Mesenchymal stem cell (in vitro differentiated cells and primary cell): Measurements from ENCODE around the gene REPS1.

Experiments used
- DNase-seq: peaks from one replicate; pipeline ENCODE4 v3.0.0-alpha.2; 2013
- H2AFZ ChIP-seq: one replicate; pipeline ENCODE4 v1.6.1; 2013; ENCODE audit warnings: low read depth, mild to moderate bottlenecking, control low read depth, inconsistent platforms, low read length, moderate library complexity
- H2AK5ac ChIP-seq: 2 replicates; pipeline ENCODE4 v1.6.1; 2013; ENCODE audit warnings: low read length, moderate library complexity, mild to moderate bottlenecking, inconsistent platforms; ENCODE audit not compliant: severe bottlenecking
- H2BK120ac ChIP-seq: one replicate; pipeline ENCODE4 v1.6.1; 2013; ENCODE audit warnings: low read depth, mild to moderate bottlenecking, inconsistent platforms, low read length, moderate library complexity
- H2BK12ac ChIP-seq, 2 experiments: one replicate each; pipeline ENCODE4 v1.6.1; 2013; ENCODE audit warnings: inconsistent platforms in 2 of 2, low read length in 2 of 2, mild to moderate bottlenecking in 2 of 2, moderate library complexity in 2 of 2, control low read depth in 1 of 2
- H2BK15ac ChIP-seq: one replicate; pipeline ENCODE4 v1.6.1; 2013; ENCODE audit warnings: mild to moderate bottlenecking, low read depth, inconsistent platforms; ENCODE audit not compliant: poor library complexity, severe bottlenecking
- H2BK5ac ChIP-seq: 2 replicates; pipeline ENCODE4 v1.6.1; 2013; ENCODE audit warnings: low read depth, mild to moderate bottlenecking, low read length, control low read depth, inconsistent platforms; ENCODE audit not compliant: poor library complexity, severe bottlenecking
- H3K14ac ChIP-seq, 2 experiments: one replicate each; pipeline ENCODE4 v1.6.1; 2013; ENCODE audit warnings: inconsistent platforms in 2 of 2, low read length in 2 of 2, control low read depth in 1 of 2, mild to moderate bottlenecking in 1 of 2, moderate library complexity in 1 of 2
- H3K18ac ChIP-seq, 2 experiments: one replicate each; pipeline ENCODE4 v1.6.1; 2013; ENCODE audit warnings: inconsistent platforms in 2 of 2, low read length in 2 of 2, control low read depth in 1 of 2, low read depth in 1 of 2, mild to moderate bottlenecking in 1 of 2
- H3K23ac ChIP-seq, 2 experiments: one replicate each; pipeline ENCODE4 v1.6.1; 2013; ENCODE audit warnings: inconsistent platforms in 2 of 2, low read length in 2 of 2, mild to moderate bottlenecking in 2 of 2, moderate library complexity in 2 of 2, control low read depth in 1 of 2
- H3K27ac ChIP-seq: 2 replicates; pipeline ENCODE4 v1.5.1; 2013; ENCODE audit warnings: mild to moderate bottlenecking, moderate library complexity, low read length, control low read depth, inconsistent platforms; ENCODE audit not compliant: poor library complexity, severe bottlenecking
- H3K27me3 ChIP-seq, 2 experiments: 2 replicates each; pipeline versions ENCODE4 v1.6.1 to v1.7.0; 2013; ENCODE audit warnings: low read length in 2 of 2, mild to moderate bottlenecking in 2 of 2, moderate library complexity in 2 of 2, control low read depth in 1 of 2, inconsistent platforms in 1 of 2; ENCODE audit not compliant: control insufficient read depth in 1 of 2, insufficient read depth in 1 of 2
- H3K36me3 ChIP-seq, 2 experiments: 2 replicates each; pipeline versions ENCODE4 v1.6.1 to v1.7.0; 2013; ENCODE audit warnings: low read length in 2 of 2, control low read depth in 1 of 2, inconsistent platforms in 1 of 2, low read depth in 1 of 2, mild to moderate bottlenecking in 1 of 2; ENCODE audit not compliant: insufficient read depth in 2 of 2, control insufficient read depth in 1 of 2
- H3K4ac ChIP-seq, 2 experiments: one replicate each; pipeline ENCODE4 v1.6.1; 2013; ENCODE audit warnings: inconsistent platforms in 2 of 2, low read length in 2 of 2, mild to moderate bottlenecking in 2 of 2, moderate library complexity in 2 of 2, control low read depth in 1 of 2, low read depth in 1 of 2
- H3K4me1 ChIP-seq: 2 replicates; pipeline ENCODE4 v1.6.1; 2013; ENCODE audit warnings: low read depth, low read length, control low read depth; ENCODE audit not compliant: control insufficient read depth, insufficient read depth
- H3K4me2 ChIP-seq: 2 replicates; pipeline ENCODE4 v1.6.1; 2013; ENCODE audit warnings: low read length, mild to moderate bottlenecking, inconsistent platforms; ENCODE audit not compliant: poor library complexity, severe bottlenecking
- H3K4me3 ChIP-seq, 2 experiments: 2 replicates each; pipeline versions ENCODE4 v1.5.1 to v1.7.0; 2013; ENCODE audit warnings: low read length in 2 of 2, mild to moderate bottlenecking in 2 of 2, control low read depth in 1 of 2, low read depth in 1 of 2; ENCODE audit not compliant: insufficient read depth in 1 of 2
- H3K79me1 ChIP-seq: replicated peaks from 2 replicates; pipeline ENCODE4 v1.6.1; 2013; ENCODE audit warnings: mild to moderate bottlenecking, control low read depth, low read length, inconsistent platforms; ENCODE audit not compliant: poor library complexity, severe bottlenecking
- H3K9ac ChIP-seq: 2 replicates; pipeline ENCODE4 v1.7.0; 2013; ENCODE audit warnings: mild to moderate bottlenecking, low read length, moderate library complexity
- H3K9me3 ChIP-seq: 2 replicates; pipeline ENCODE4 v1.7.0; 2013; ENCODE audit warnings: mild to moderate bottlenecking, low read length; ENCODE audit not compliant: control insufficient read depth
- H4K8ac ChIP-seq: one replicate; pipeline ENCODE4 v1.6.1; 2013; ENCODE audit warnings: inconsistent platforms, mild to moderate bottlenecking, low read length, moderate library complexity
- H4K91ac ChIP-seq: one replicate; pipeline ENCODE4 v1.6.1; 2013; ENCODE audit warnings: mild to moderate bottlenecking, low read length, inconsistent platforms
- WGBS: methylation state at CpG from one replicate; pipeline ENCODE4 v1.1.7; 2013; ENCODE audit warnings: mixed read lengths; 5-methylcytosine and 5-hydroxymethylcytosine counted together

Gene REPS1

GRCh38 chr6:138914701-138915100, 73.4 kb downstream of the REPS1 start:
- Histone ChIP-seq H3K4me1 (no peaks in the 10 kb centered on the region), H3K27ac (no peak overlapping the region), H3K14ac (no peak overlapping the region), H3K9ac (no peak overlapping the region), H4K8ac (no peak overlapping the region), H2BK120ac (no peak overlapping the region), H2AFZ (no peak overlapping the region), H3K18ac (no peak overlapping the region), H3K4me3 (no peak overlapping the region), H3K9me3 (no peaks in the 10 kb centered on the region), H3K27me3 (no peaks in the 10 kb centered on the region), H2BK15ac (no peak overlapping the region), H2AK5ac (no peak overlapping the region), H3K36me3 (peaks cover 18 to 93% of the 10 kb centered on the region in 2 experiments), H3K4me2 (no peak overlapping the region), H3K79me1 (peaks cover 2% of the 10 kb centered on the region), H3K4ac (no peak overlapping the region), H4K91ac (no peak overlapping the region), H2BK12ac (no peak overlapping the region), H3K23ac (no peak overlapping the region), H2BK5ac (no peak overlapping the region)
- no peak for DNase-seq
- WGBS: 98% methylated on average over 1 of the region's 1 CpG

DNA sequence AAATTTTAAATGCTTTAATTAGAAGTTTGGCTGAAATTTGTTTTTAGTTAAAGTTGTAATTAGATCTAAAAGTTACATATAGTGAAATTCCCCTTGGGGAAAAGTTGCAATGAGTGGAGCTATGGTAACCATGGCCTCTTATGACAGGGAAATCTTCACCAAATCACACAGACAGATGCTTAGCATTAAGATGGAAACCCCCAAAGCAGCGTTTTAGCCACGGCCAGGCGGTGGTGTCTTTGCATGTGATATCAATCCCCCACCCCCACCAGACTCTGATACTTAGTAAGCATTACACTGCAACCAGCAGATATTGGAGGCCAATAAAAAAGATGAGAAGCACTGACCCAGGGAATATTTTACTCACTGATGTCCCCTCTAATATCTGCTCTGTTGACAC, 75.7 kb downstream of the REPS1 start:
- Histone ChIP-seq H2BK15ac (no peak overlapping the region), H3K4me2 (no peak overlapping the region), H3K4me3 (no peak overlapping the region), H3K27me3 (no peaks in the 10 kb centered on the region), H3K4me1 (no peaks in the 10 kb centered on the region), H3K27ac (no peak overlapping the region), H3K23ac (no peak overlapping the region), H3K4ac (no peak overlapping the region), H2BK5ac (no peak overlapping the region), H3K36me3 (peaks cover 18 to 93% of the 10 kb centered on the region in 2 experiments), H2BK12ac (no peak overlapping the region), H2BK120ac (no peak overlapping the region), H4K91ac (no peak overlapping the region), H2AFZ (no peak overlapping the region), H3K9me3 (no peaks in the 10 kb centered on the region), H3K9ac (no peak overlapping the region), H3K79me1 (peaks cover 2% of the 10 kb centered on the region), H2AK5ac (no peak overlapping the region), H4K8ac (no peak overlapping the region), H3K18ac (no peak overlapping the region), H3K14ac (no peak overlapping the region)
- 95% methylated on average over 3 of the region's 3 CpGs for WGBS
- no peak for DNase-seq

- no peak overlapping the region for H2BK5ac ChIP-seq
- H3K9ac ChIP-seq: no peak overlapping the region
- H2AK5ac ChIP-seq: no peak overlapping the region
- H3K4me3 ChIP-seq: no peak overlapping the region
- no peak overlapping the region for H2AFZ ChIP-seq
- no peak overlapping the region for H3K23ac ChIP-seq
- no peak overlapping the region for H3K4ac ChIP-seq
- H4K91ac ChIP-seq: no peak overlapping the region
- H3K18ac ChIP-seq: no peak overlapping the region
- DNase-seq: no peak
- H3K14ac ChIP-seq: no peak overlapping the region
- WGBS: 97% methylated on average over 1 of the region's 1 CpG
- H2BK12ac ChIP-seq: no peak overlapping the region
- H2BK120ac ChIP-seq: no peak overlapping the region
- no peak overlapping the region for H3K27ac ChIP-seq
- H3K27me3 ChIP-seq: no peaks in the 10 kb centered on the region
- no peaks in the 10 kb centered on the region for H3K4me1 ChIP-seq
- H3K79me1 ChIP-seq: peaks cover 2% of the 10 kb centered on the region
- H3K36me3 ChIP-seq: peaks cover 12 to 95% of the 10 kb centered on the region in 2 experiments
- no peaks in the 10 kb centered on the region for H3K9me3 ChIP-seq
- H2BK15ac ChIP-seq: no peak overlapping the region
- H4K8ac ChIP-seq: no peak overlapping the region
- no peak overlapping the region for H3K4me2 ChIP-seq
Observed at GRCh38 chr6:138909975-138910374, 78.1 kb downstream of the REPS1 start.

DNA sequence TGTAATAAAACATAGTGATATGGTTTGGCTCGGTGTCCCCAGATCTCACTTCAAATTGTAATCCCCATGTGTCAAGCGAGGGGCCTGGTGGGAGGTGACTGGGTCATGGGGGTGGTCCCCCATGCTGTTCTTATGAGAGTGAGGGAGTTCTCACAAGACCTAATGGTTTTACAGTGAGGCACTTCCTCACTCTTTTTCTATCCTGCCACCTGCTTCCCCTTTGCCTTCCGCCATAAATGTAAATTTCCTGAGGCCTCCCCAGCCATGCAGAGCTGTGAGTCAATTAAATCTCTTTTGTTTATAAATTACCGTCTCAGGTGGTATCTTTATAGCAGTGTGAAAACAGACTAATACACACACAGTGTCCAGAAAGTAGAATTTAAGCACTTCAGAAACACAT, 78.5 kb downstream of the REPS1 start:
- H4K8ac ChIP-seq: no peak overlapping the region
- H3K4ac ChIP-seq: no peak overlapping the region
- H3K27me3 ChIP-seq: no peaks in the 10 kb centered on the region
- no peak overlapping the region for H2BK15ac ChIP-seq
- no peak overlapping the region for H2AK5ac ChIP-seq
- H2AFZ ChIP-seq: no peak overlapping the region
- no peak overlapping the region for H3K4me3 ChIP-seq
- no peak overlapping the region for H2BK120ac ChIP-seq
- no peaks in the 10 kb centered on the region for H3K4me1 ChIP-seq
- no peak overlapping the region for H4K91ac ChIP-seq
- H3K36me3 ChIP-seq: peaks cover 12 to 95% of the 10 kb centered on the region in 2 experiments
- no peak overlapping the region for H3K4me2 ChIP-seq
- H3K23ac ChIP-seq: no peak overlapping the region
- no peak overlapping the region for H3K18ac ChIP-seq
- no peak for DNase-seq
- H2BK12ac ChIP-seq: no peak overlapping the region
- 63% methylated on average over 2 of the region's 4 CpGs for WGBS
- H3K9ac ChIP-seq: no peak overlapping the region
- H3K79me1 ChIP-seq: peaks cover 2% of the 10 kb centered on the region
- H3K14ac ChIP-seq: no peak overlapping the region
- no peak overlapping the region for H2BK5ac ChIP-seq
- H3K27ac ChIP-seq: no peak overlapping the region
- H3K9me3 ChIP-seq: no peaks in the 10 kb centered on the region
